Body of pancreas (tissue), 4 donors: ENCODE measurements around the gene TSSC4. TPM values are rescaled to one million over a fixed set of nuclear protein-coding genes. Genes with fewer than 3 reads are reported as not detected.

ENCODE experiments used
- ATAC-seq: fragments of 150-250 bp; one replicate; pipeline ENCODE4 v1.9.1; 2016
- DNase-seq, 4 donors: peaks; one replicate each; pipeline ENCODE4 v3.0.0-alpha.2; 2019
- H3K27ac ChIP-seq, 4 donors: fragments of 200-600 bp; sonication (generic); 1 replicate in 3 of 4; 2 replicates in 1 of 4; pipeline versions ENCODE4 v1.5.1 to v1.6.1; 2016 to 2019; ENCODE audit warnings: mild to moderate bottlenecking in 1 of 4, mixed read lengths in 1 of 4, moderate library complexity in 1 of 4
- H3K27me3 ChIP-seq, 2 donors: fragments of 200-600 bp; sonication (generic); one replicate each; pipeline ENCODE4 v1.6.0; 2016; ENCODE audit warnings: mild to moderate bottlenecking in 1 of 2
- H3K36me3 ChIP-seq, 2 donors: fragments of 200-600 bp; sonication (generic); replicated peaks in 1 of 2; 2 replicates each; pipeline ENCODE4 v1.5.1; 2016; ENCODE audit warnings: low read depth in 2 of 2; ENCODE audit not compliant: insufficient read depth in 1 of 2
- H3K4me1 ChIP-seq: fragments of 200-600 bp; sonication (generic); one replicate; pipeline ENCODE4 v1.6.0; 2016
- H3K4me3 ChIP-seq, 2 donors: fragments of 200-600 bp; sonication (generic); 1 replicate in 1 of 2; 2 replicates in 1 of 2; pipeline ENCODE4 v1.5.1; 2016 to 2019
- H3K9me3 ChIP-seq, 3 donors: fragments of 200-600 bp; sonication (generic); 1 replicate in 2 of 3; 2 replicates in 1 of 3; pipeline ENCODE4 v1.5.1; 2016
- POLR2A ChIP-seq, 3 donors: fragments of 450-650 bp; IDR thresholded peaks; one replicate each; pipeline ENCODE4 v1.6.1; 2016; ENCODE audit warnings: antibody characterized with exemption in 3 of 3, mild to moderate bottlenecking in 2 of 3
- WGBS, 2 donors: methylation state at CpG; one replicate each; pipeline ENCODE4 v1.1.5; 2017; 5-methylcytosine and 5-hydroxymethylcytosine counted together
- intact Hi-C: fragments of 100-400 bp; cut with DNase I; formaldehyde crosslinking; loops from one replicate; pipeline ENCODE4 v1.15.1; 2023
- total RNA-seq, 2 donors: library from RNA; depleted of rRNA; stranded (reverse); fragments of >200 nt; gene quantifications; one replicate each; pipeline ENCODE4 v1.1.0, GENCODE V29; 2016
- TF ChIP-seq, protein P1 (sequence below), 7 experiments: fragments of 450-650 bp in 4 of 7; fragments of 200-600 bp in 3 of 7; sonication (generic) in 3 of 7; IDR thresholded peaks; one replicate each; pipeline ENCODE4 v1.5.1; 2016 to 2019; ENCODE audit warnings: antibody characterized with exemption in 7 of 7

TSSC4 gene
- total RNA-seq, 2 donors from 2014 or later, result 21.5 to 25.7 TPM

DNA sequence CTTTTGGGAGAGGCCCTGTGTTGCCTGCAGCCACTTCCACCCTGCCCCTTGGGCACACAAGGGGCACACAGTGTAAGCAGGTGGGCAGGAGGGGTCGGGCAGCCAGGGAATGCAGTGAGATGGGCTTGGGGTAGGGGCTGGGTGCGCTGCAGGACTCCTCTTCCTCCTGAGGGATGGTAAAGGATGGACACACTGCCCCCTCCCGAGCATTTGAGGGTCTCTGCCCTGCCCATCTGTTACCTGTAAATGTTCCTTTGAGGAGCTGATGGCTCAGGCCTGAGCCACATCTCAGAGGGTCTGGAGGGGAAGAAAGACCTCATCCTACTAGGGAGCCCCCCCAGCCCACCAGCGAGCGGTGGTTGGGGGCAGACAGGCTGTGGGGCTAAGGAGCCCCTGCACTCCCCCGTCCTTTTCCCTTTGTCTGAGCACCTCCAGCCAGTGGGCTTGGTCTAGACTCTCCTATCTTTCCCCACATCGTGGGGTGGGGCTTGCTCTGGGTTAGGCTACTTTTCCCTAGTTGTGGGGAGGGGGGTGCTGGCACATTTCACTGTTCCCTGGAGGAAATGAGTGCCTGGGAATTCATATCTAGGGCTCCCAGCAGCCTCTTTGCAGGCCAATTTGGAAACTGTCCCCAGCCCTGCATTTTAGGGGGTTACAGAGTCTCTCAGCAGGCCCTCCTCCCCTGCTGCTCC, 1.7 kb upstream of the TSSC4 start:
- intact Hi-C loops, result no loop called here
- 42 to 47% methylated on average over 4 to 7 of the region's 7 CpGs for WGBS, 2 donors
- H3K27me3 ChIP-seq, result no peaks in the 10 kb centered on the region
- TF ChIP-seq POLR2A (IDR thresholded peaks at IDR 0.05), result no peak
- TF ChIP-seq, protein P1, sequence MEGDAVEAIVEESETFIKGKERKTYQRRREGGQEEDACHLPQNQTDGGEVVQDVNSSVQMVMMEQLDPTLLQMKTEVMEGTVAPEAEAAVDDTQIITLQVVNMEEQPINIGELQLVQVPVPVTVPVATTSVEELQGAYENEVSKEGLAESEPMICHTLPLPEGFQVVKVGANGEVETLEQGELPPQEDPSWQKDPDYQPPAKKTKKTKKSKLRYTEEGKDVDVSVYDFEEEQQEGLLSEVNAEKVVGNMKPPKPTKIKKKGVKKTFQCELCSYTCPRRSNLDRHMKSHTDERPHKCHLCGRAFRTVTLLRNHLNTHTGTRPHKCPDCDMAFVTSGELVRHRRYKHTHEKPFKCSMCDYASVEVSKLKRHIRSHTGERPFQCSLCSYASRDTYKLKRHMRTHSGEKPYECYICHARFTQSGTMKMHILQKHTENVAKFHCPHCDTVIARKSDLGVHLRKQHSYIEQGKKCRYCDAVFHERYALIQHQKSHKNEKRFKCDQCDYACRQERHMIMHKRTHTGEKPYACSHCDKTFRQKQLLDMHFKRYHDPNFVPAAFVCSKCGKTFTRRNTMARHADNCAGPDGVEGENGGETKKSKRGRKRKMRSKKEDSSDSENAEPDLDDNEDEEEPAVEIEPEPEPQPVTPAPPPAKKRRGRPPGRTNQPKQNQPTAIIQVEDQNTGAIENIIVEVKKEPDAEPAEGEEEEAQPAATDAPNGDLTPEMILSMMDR (IDR thresholded peaks at IDR 0.05), result no peak
- DNase-seq (no peak), ATAC-seq (no peak)
- H3K27ac ChIP-seq, result peak overlapping the region in 3 of 4 donors; percentile 91 to 97 (median 95)
- peaks cover 0 to 24% of the 10 kb centered on the region in 2 donors for H3K36me3 ChIP-seq
- H3K4me1 ChIP-seq, result peaks cover 29% of the 10 kb centered on the region
- H3K4me3 ChIP-seq, result no peak overlapping the region
- no peaks in the 10 kb centered on the region for H3K9me3 ChIP-seq

DNA sequence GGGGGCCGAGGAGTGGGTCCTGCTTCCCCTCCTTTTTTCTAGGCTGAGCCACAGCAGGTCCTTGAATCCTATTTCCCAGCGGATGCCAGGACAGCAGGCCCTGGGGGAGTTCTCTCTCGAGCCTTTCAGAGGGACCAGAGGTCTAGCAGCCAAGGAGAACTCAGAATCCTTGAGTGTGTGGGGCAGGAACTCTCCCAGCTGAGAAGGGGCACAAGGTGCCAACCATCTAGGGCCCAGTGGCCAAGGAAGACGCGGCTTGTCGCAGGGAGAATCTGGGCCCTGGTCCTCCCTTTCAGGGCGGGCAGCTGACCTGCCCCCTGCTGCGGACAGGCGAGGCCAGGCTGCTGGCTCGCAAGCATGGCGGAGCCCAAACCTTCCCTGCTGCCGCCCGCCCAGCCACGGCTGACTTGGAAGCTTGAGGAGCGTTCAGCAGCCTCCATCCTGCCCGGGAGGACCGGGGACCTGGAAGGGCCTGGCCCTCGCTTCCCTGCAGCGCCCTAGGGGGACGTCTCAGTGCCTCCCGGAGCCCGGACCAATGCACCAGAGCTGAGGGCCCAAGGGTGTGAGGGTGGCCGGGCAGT, 972 bp upstream of the TSSC4 start:
- H3K36me3 ChIP-seq, result peaks cover 0 to 20% of the 10 kb centered on the region in 2 donors
- no peaks in the 10 kb centered on the region for H3K9me3 ChIP-seq
- H3K4me1 ChIP-seq, result peaks cover 29% of the 10 kb centered on the region
- peak overlapping the region; percentile 38 for H3K4me3 ChIP-seq
- no peak for TF ChIP-seq POLR2A (IDR thresholded peaks at IDR 0.05)
- TF ChIP-seq, protein P1 (IDR thresholded peaks at IDR 0.05), result no peak
- H3K27ac ChIP-seq, result peak overlapping the region; percentile 91 to 97 (median 94)
- no peaks in the 10 kb centered on the region for H3K27me3 ChIP-seq
- ATAC-seq (peak; percentile 2), DNase-seq (no peak)
- WGBS, 2 donors, result 4 to 17% methylated on average over 1 to 23 of the region's 23 CpGs
- intact Hi-C loops, result no loop called here

DNA sequence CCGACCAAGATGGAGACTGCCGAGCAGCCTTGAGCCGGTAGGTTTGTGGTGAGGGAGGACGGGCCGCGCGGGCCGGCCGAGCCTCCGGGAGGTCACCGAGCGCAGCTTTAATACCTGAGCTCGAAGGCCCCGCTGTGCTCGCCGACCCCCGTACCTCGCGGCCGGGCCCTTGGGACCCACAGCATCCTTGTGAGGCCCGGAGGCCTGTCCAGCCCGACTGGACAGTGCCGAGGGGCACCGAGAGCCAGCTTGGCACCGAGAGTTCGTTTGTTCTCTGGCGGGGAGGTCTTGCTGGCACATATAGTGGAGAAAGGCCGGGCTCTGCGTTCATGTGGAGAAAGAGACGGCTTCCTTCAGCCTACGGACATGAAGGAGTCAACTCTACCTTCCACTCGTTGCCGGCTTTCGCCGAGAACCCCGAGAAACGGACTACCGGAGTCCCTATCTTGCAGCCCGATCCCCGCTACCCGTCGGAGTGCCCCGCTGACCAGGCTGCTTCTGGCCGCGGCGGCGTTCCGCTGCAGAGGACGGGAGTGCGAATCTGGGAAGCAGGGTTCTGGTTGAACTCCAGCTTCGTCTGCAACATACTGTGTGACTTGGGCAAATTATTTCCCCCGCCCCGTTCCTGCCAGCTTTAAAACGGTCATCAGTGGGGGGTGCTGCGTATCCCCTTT, 349 bp downstream of the TSSC4 start:
- intact Hi-C loops, result no loop called here
- Histone ChIP-seq H3K36me3 (peaks cover 0 to 14% of the 10 kb centered on the region in 2 donors), H3K27ac (peak overlapping the region; percentile 60 to 88 (median 85)), H3K4me3 (peak overlapping the region; percentile 89 to 92), H3K4me1 (peaks cover 29% of the 10 kb centered on the region), H3K27me3 (no peaks in the 10 kb centered on the region), H3K9me3 (no peaks in the 10 kb centered on the region)
- ATAC-seq (no peak), DNase-seq (no peak)
- 0 to 1% methylated on average over 5 to 55 of the region's 55 CpGs for WGBS, 2 donors
- TF ChIP-seq POLR2A (IDR thresholded peaks at IDR 0.05), result no peak
- TF ChIP-seq, protein P1 (IDR thresholded peaks at IDR 0.05), result no peak

- H3K4me1 ChIP-seq, result peaks cover 29% of the 10 kb centered on the region
- peak overlapping the region in 2 of 4 donors; percentile 60 to 83 for H3K27ac ChIP-seq
- H3K27me3 ChIP-seq, result no peaks in the 10 kb centered on the region
- peaks cover 0 to 14% of the 10 kb centered on the region in 2 donors for H3K36me3 ChIP-seq
- 18 to 26% methylated on average over 7 to 12 of the region's 12 CpGs for WGBS, 2 donors
- TF ChIP-seq, protein P1 (IDR thresholded peaks at IDR 0.05), result no peak
- no peak for TF ChIP-seq POLR2A (IDR thresholded peaks at IDR 0.05)
- no peak for DNase-seq
- no peak for ATAC-seq
- peak overlapping the region; percentile 89 to 92 for H3K4me3 ChIP-seq
- H3K9me3 ChIP-seq, result no peaks in the 10 kb centered on the region
- intact Hi-C loops, result no loop called here
Observed at GRCh38 chr11:2401436-2401984, 960 bp downstream of the TSSC4 start.
